ENCODE results near the gene VEZT. TPM values are rescaled to one million over a fixed set of nuclear protein-coding genes. Genes with fewer than 3 reads are reported as not detected.

Gene VEZT
- total and polyA plus RNA-seq, 10 of the 15 experiments (the other 5 are each of a cell fraction or from before 2014, with no cell fraction given), result 32.8 to 134 (median 66.2) TPM

DNA sequence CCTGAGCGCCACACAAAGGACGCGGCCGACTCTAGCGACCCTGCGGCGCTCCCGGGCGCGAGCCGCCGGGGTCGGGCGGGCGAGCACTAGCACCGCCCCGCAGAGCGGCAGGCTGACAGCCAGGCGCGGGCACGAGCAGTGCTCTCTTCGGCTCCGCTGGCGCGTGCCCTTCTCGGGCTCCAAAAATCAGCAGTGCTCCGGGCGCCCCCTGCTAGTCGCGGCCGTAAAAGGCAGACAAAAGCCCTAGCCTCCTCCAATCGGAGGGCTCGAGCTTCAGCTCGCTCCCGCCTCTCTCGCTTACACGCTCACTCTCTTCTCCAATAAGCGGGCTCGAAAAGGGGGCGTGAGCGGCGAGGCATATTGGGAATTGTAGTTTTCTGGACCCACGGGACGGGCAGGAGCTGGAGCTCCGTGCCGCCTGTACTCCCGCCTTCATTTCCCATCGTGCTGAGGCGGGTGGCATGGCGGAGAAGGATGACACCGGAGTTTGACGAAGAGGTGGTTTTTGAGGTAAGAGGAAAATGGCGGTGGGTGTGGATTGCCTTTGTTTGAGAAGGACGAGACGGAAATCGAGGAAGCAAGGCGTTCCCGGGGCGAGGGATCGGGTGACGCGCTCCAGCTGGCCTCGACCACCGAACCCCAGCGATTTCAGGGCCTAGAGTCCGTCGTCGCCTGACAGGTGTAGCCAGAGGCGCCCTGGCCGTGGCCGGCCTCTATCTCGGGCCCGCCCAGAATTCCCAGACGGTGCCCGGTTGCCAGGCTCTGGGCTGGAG, at the start of gene VEZT, which contains the start of gene FGD6 (continued):
- TF ChIP-seq E4F1 (IDR thresholded peaks at IDR 0.05; ENCODE audit: borderline replicate concordance, partially characterized antibody) (peak; percentile 31), POLR2A (IDR thresholded peaks at IDR 0.05; ENCODE audit: low read depth, low read length) (peak; percentile 89), PKNOX1 (IDR thresholded peaks at IDR 0.05) (peak; percentile 96), LARP7 (IDR thresholded peaks at IDR 0.05) (0 out of 2 replicates have a peak, but pooled peaks have one; percentile 8), SMC3 (IDR thresholded peaks at IDR 0.05; ENCODE audit: borderline replicate concordance, low read length) (peak; percentile 60; the same call in 1 of the 2 replicates), RAD21 (IDR thresholded peaks at IDR 0.05; ENCODE audit: insufficient read depth, low read depth, low read length) (peak; percentile 70), ZNF384 (IDR thresholded peaks at IDR 0.05; ENCODE audit: borderline replicate concordance, low read depth, low read length) (no peak; the same call in 1 of the 2 replicates), POLR2AphosphoS2 (IDR thresholded peaks at IDR 0.05; ENCODE audit: low read depth, low read length) (no peak), HCFC1 (IDR thresholded peaks at IDR 0.05; ENCODE audit: low read length) (peak; percentile 97), IKZF2 (IDR thresholded peaks at IDR 0.05) (peak; percentile 77 to 82), MTA3 (IDR thresholded peaks at IDR 0.05; ENCODE audit: borderline replicate concordance, low read length) (no peak), SPI1 (IDR thresholded peaks at IDR 0.05; ENCODE audit: borderline replicate concordance, insufficient read depth, low read depth, low read length) (no peak), JUND (IDR thresholded peaks at IDR 0.05; ENCODE audit: low read depth, low read length) (no peak), HDAC6 (IDR thresholded peaks at IDR 0.05; ENCODE audit: unreplicated experiment) (no peak), MLLT1 (IDR thresholded peaks at IDR 0.05) (0 out of 2 replicates have a peak, but pooled peaks have one; percentile 74)
- TF ChIP-seq, protein P1, sequence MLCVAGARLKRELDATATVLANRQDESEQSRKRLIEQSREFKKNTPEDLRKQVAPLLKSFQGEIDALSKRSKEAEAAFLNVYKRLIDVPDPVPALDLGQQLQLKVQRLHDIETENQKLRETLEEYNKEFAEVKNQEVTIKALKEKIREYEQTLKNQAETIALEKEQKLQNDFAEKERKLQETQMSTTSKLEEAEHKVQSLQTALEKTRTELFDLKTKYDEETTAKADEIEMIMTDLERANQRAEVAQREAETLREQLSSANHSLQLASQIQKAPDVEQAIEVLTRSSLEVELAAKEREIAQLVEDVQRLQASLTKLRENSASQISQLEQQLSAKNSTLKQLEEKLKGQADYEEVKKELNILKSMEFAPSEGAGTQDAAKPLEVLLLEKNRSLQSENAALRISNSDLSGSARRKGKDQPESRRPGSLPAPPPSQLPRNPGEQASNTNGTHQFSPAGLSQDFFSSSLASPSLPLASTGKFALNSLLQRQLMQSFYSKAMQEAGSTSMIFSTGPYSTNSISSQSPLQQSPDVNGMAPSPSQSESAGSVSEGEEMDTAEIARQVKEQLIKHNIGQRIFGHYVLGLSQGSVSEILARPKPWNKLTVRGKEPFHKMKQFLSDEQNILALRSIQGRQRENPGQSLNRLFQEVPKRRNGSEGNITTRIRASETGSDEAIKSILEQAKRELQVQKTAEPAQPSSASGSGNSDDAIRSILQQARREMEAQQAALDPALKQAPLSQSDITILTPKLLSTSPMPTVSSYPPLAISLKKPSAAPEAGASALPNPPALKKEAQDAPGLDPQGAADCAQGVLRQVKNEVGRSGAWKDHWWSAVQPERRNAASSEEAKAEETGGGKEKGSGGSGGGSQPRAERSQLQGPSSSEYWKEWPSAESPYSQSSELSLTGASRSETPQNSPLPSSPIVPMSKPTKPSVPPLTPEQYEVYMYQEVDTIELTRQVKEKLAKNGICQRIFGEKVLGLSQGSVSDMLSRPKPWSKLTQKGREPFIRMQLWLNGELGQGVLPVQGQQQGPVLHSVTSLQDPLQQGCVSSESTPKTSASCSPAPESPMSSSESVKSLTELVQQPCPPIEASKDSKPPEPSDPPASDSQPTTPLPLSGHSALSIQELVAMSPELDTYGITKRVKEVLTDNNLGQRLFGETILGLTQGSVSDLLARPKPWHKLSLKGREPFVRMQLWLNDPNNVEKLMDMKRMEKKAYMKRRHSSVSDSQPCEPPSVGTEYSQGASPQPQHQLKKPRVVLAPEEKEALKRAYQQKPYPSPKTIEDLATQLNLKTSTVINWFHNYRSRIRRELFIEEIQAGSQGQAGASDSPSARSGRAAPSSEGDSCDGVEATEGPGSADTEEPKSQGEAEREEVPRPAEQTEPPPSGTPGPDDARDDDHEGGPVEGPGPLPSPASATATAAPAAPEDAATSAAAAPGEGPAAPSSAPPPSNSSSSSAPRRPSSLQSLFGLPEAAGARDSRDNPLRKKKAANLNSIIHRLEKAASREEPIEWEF (IDR thresholded peaks at IDR 0.05; ENCODE audit: insufficient replicate concordance, low read depth, low read length), result no peak
- TF ChIP-seq, protein P2, sequence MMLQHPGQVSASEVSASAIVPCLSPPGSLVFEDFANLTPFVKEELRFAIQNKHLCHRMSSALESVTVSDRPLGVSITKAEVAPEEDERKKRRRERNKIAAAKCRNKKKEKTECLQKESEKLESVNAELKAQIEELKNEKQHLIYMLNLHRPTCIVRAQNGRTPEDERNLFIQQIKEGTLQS (IDR thresholded peaks at IDR 0.05; ENCODE audit: borderline replicate concordance, extremely low read depth, low read depth, low read length), result no peak
